Liver (tissue), 9 donors: ENCODE data around the gene PTAFR. TPM values are rescaled to one million over a fixed set of nuclear protein-coding genes. Genes with fewer than 3 reads are reported as not detected.

Source experiments
- DNase-seq: peaks from one replicate; pipeline ENCODE4 v3.0.0-alpha.2; 2017; ENCODE audit warnings: low spot score
- H3K27ac ChIP-seq, 2 donors: one replicate each; pipeline ENCODE4 v1.7.0; 2013; ENCODE audit warnings: inconsistent platforms in 2 of 2, low read length in 2 of 2, control low read depth in 1 of 2, low read depth in 1 of 2, mild to moderate bottlenecking in 1 of 2
- H3K27me3 ChIP-seq, 4 donors: one replicate each; pipeline versions ENCODE4 v1.6.1 to v1.7.0; 2013; ENCODE audit warnings: low read length in 3 of 4, inconsistent platforms in 1 of 4, mild to moderate bottlenecking in 1 of 4, moderate library complexity in 1 of 4; ENCODE audit not compliant: control insufficient read depth in 4 of 4, insufficient read depth in 4 of 4
- H3K36me3 ChIP-seq, 4 donors: one replicate each; pipeline versions ENCODE4 v1.6.1 to v1.7.0; 2013; ENCODE audit warnings: low read length in 3 of 4, mild to moderate bottlenecking in 3 of 4, low read depth in 1 of 4, moderate library complexity in 1 of 4; ENCODE audit not compliant: control insufficient read depth in 4 of 4, insufficient read depth in 3 of 4
- H3K4me1 ChIP-seq, 4 donors: one replicate each; pipeline versions ENCODE4 v1.6.1 to v1.7.0; 2013; ENCODE audit warnings: low read length in 3 of 4, mild to moderate bottlenecking in 3 of 4, moderate library complexity in 1 of 4; ENCODE audit not compliant: control insufficient read depth in 4 of 4, insufficient read depth in 4 of 4
- H3K4me3 ChIP-seq, 3 donors: one replicate each; pipeline versions ENCODE4 v1.6.1 to v1.7.0; 2013; ENCODE audit warnings: low read length in 3 of 3, control low read depth in 1 of 3, low read depth in 1 of 3, mild to moderate bottlenecking in 1 of 3
- H3K9ac ChIP-seq, 2 donors: one replicate each; pipeline ENCODE4 v1.7.0; 2013; ENCODE audit warnings: low read length in 2 of 2, mild to moderate bottlenecking in 2 of 2, moderate library complexity in 2 of 2, control low read depth in 1 of 2, low read depth in 1 of 2
- H3K9me3 ChIP-seq, 4 donors: one replicate each; pipeline versions ENCODE4 v1.6.1 to v1.7.0; 2013; ENCODE audit warnings: low read length in 3 of 4; ENCODE audit not compliant: control insufficient read depth in 4 of 4
- EGR1 ChIP-seq, 2 donors: IDR thresholded peaks; 2 replicates each; pipeline ENCODE4 v1.6.1; 2016 to 2018; ENCODE audit warnings: antibody characterized with exemption in 2 of 2, low read depth in 2 of 2
- FOXA1 ChIP-seq: IDR thresholded peaks from 2 replicates; pipeline ENCODE4 v1.6.1; 2016; ENCODE audit warnings: antibody characterized with exemption
- FOXA2 ChIP-seq: IDR thresholded peaks from 2 replicates; pipeline ENCODE4 v1.6.1; 2016; ENCODE audit warnings: antibody characterized with exemption
- HNF4A ChIP-seq, 2 donors: conservative IDR thresholded peaks; 2 replicates each; pipeline ENCODE4 v1.6.1; 2016; ENCODE audit warnings: antibody characterized with exemption in 2 of 2, mild to moderate bottlenecking in 2 of 2
- HNF4G ChIP-seq: IDR thresholded peaks from 2 replicates; pipeline ENCODE4 v1.6.1; 2016; ENCODE audit warnings: antibody characterized with exemption
- MAX ChIP-seq: IDR thresholded peaks from 2 replicates; pipeline ENCODE4 v1.6.1; 2016; ENCODE audit warnings: antibody characterized with exemption
- NR2F2 ChIP-seq: IDR thresholded peaks from 2 replicates; pipeline ENCODE4 v1.6.1; 2016; ENCODE audit warnings: antibody characterized with exemption
- RAD21 ChIP-seq, 2 donors: IDR thresholded peaks; 2 replicates each; pipeline ENCODE4 v1.6.1; 2016; ENCODE audit warnings: antibody characterized with exemption in 2 of 2, mild to moderate bottlenecking in 2 of 2
- REST ChIP-seq: IDR thresholded peaks from 2 replicates; pipeline ENCODE4 v1.6.1; 2016; ENCODE audit warnings: antibody characterized with exemption, mild to moderate bottlenecking
- RXRA ChIP-seq, 2 donors: IDR thresholded peaks; 2 replicates each; pipeline ENCODE4 v1.6.1; 2017 to 2018; ENCODE audit warnings: antibody characterized with exemption in 2 of 2, mild to moderate bottlenecking in 1 of 2
- SP1 ChIP-seq: IDR thresholded peaks from 2 replicates; pipeline ENCODE4 v1.6.1; 2018; ENCODE audit warnings: antibody characterized with exemption, mild to moderate bottlenecking
- TAF1 ChIP-seq: conservative IDR thresholded peaks from 2 replicates; pipeline ENCODE4 v1.6.1; 2016; ENCODE audit warnings: antibody characterized with exemption, mild to moderate bottlenecking
- YY1 ChIP-seq: IDR thresholded peaks from 2 replicates; pipeline ENCODE4 v1.6.1; 2016; ENCODE audit warnings: antibody characterized with exemption, mild to moderate bottlenecking
- WGBS: extraction: QIAGEN DNeasy Blood & Tissue Kit; methylation state at CpG from one replicate; pipeline ENCODE4 v1.1.7; 2013; 5-methylcytosine and 5-hydroxymethylcytosine counted together
- polyA plus RNA-seq, 2 donors: library from polyadenylated mRNA; stranded (reverse) in 1 of 2; unstranded in 1 of 2; fragments of 200-250 nt in 1 of 2; fragments of >200 nt in 1 of 2; fragmentation: Nextera tagmentation in 1 of 2; extraction: Ambion mirVana in 1 of 2; gene quantifications; one replicate each; pipeline versions ENCODE4 v1.2.1 to v1.2.3, GENCODE V29; 2013 to 2015
- total RNA-seq, 2 donors: library from RNA; depleted of rRNA; stranded (reverse); fragments of >200 nt; gene quantifications; one replicate each; pipeline ENCODE4 v1.2.3, GENCODE V29; 2014
- TF ChIP-seq, protein P1 (sequence below): fragments of 150-350 bp; IDR thresholded peaks from 2 replicates; pipeline ENCODE4 v1.5.1; 2017; ENCODE audit warnings: improper control_type of control experiment, low read depth, low read length; ENCODE audit not compliant: missing input control
- TF ChIP-seq, protein P2 (sequence below): IDR thresholded peaks from 2 replicates; pipeline ENCODE4 v1.6.1; 2016; ENCODE audit warnings: antibody characterized with exemption
- donor health status: healthy.
- donor health status: healthy.
- donor health status: healthy.
- donor health status: healthy.
- donor health status: healthy.

The PTAFR gene
- total and polyA plus RNA-seq, 4 donors: 0.82 to 4.1 (median 2.1) TPM

GRCh38 chr1:28173980-28174297 is 2.6 kb downstream of the PTAFR start:
- Histone ChIP-seq H3K9ac (peak overlapping the region in 1 of 2 donors; percentile 13), H3K9me3 (no peaks in the 10 kb centered on the region), H3K27me3 (no peaks in the 10 kb centered on the region), H3K4me1 (no peaks in the 10 kb centered on the region), H3K27ac (peak overlapping the region; percentile 2 to 26), H3K36me3 (no peaks in the 10 kb centered on the region), H3K4me3 (no peak overlapping the region)
- WGBS: 80% methylated on average over 5 of the region's 5 CpGs
- TF ChIP-seq RXRA (IDR thresholded peaks at IDR 0.05): no peak
- TF ChIP-seq HNF4A (conservative IDR thresholded peaks at IDR 0.05): no peak
- no peak for TF ChIP-seq RAD21 (IDR thresholded peaks at IDR 0.05)
- TF ChIP-seq REST: no peak
- no peak for TF ChIP-seq MAX
- no peak for TF ChIP-seq HNF4G
- no peak for TF ChIP-seq FOXA2
- TF ChIP-seq, protein P1, sequence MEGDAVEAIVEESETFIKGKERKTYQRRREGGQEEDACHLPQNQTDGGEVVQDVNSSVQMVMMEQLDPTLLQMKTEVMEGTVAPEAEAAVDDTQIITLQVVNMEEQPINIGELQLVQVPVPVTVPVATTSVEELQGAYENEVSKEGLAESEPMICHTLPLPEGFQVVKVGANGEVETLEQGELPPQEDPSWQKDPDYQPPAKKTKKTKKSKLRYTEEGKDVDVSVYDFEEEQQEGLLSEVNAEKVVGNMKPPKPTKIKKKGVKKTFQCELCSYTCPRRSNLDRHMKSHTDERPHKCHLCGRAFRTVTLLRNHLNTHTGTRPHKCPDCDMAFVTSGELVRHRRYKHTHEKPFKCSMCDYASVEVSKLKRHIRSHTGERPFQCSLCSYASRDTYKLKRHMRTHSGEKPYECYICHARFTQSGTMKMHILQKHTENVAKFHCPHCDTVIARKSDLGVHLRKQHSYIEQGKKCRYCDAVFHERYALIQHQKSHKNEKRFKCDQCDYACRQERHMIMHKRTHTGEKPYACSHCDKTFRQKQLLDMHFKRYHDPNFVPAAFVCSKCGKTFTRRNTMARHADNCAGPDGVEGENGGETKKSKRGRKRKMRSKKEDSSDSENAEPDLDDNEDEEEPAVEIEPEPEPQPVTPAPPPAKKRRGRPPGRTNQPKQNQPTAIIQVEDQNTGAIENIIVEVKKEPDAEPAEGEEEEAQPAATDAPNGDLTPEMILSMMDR: no peak
- no peak for TF ChIP-seq FOXA1
- TF ChIP-seq EGR1 (IDR thresholded peaks at IDR 0.05; ENCODE audit: low read depth in 2 of 2): no peak
- TF ChIP-seq NR2F2: no peak
- TF ChIP-seq SP1: no peak
- TF ChIP-seq, protein P2, sequence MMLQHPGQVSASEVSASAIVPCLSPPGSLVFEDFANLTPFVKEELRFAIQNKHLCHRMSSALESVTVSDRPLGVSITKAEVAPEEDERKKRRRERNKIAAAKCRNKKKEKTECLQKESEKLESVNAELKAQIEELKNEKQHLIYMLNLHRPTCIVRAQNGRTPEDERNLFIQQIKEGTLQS: no peak
- TF ChIP-seq YY1: no peak
- no peak for TF ChIP-seq TAF1
- no peak for DNase-seq

- 72% methylated on average over 11 of the region's 11 CpGs for WGBS
- H3K4me1 ChIP-seq: no peaks in the 10 kb centered on the region
- no peak overlapping the region for H3K9ac ChIP-seq
- no peaks in the 10 kb centered on the region for H3K36me3 ChIP-seq
- no peaks in the 10 kb centered on the region for H3K27me3 ChIP-seq
- no peaks in the 10 kb centered on the region for H3K9me3 ChIP-seq
- no peak for DNase-seq
- TF ChIP-seq RAD21 (IDR thresholded peaks at IDR 0.05) (peak in 1 of 2 donors; percentile 10), MAX (no peak)
- H3K27ac ChIP-seq: peak overlapping the region; percentile 2 to 26
- H3K4me3 ChIP-seq: no peak overlapping the region
These were observed 3.1 kb downstream of the PTAFR start for GRCh38 chr1:28173151-28173979.
